Pancreas (tissue), 10 donors: ENCODE measurements around the gene NCBP2L. TPM values are rescaled to one million over a fixed set of nuclear protein-coding genes. Genes with fewer than 3 reads are reported as not detected.
"Not testable (repeated sequence)": the region's sequence is repeated elsewhere in the genome, so short reads cannot be mapped to it uniquely, and the experiment has no call there.

ENCODE experiments used
- ATAC-seq, 4 donors: fragments of 200-7000 bp; cut with Tn5 transposase; one replicate each; pipeline versions ENCODE4 v1.8.0 to v1.9.1; 2020; ENCODE audit warnings: mild to moderate bottlenecking in 4 of 4, moderate library complexity in 4 of 4
- DNase-seq, 6 donors: peaks; one replicate each; pipeline ENCODE4 v3.0.0-alpha.2; 2020
- FAIRE-seq: peaks from 2 replicates; lab custom pipeline; 2012; peaks lifted over from hg19 to GRCh38; lab: Jason Lieb, UNC
- H3K27ac ChIP-seq, 4 donors: fragments of 200-600 bp; sonication (generic); 1 replicate in 3 of 4; 2 replicates in 1 of 4; pipeline versions ENCODE4 v1.5.0 to v1.8.0; 2020
- H3K27me3 ChIP-seq, 4 donors: fragments of 200-600 bp; one replicate each; pipeline ENCODE4 v1.8.0; 2021
- H3K36me3 ChIP-seq, 3 donors: fragments of 200-600 bp; sonication (generic) in 1 of 3; one replicate each; pipeline versions ENCODE4 v1.5.0 to v1.8.0; 2020 to 2021
- H3K4me1 ChIP-seq, 3 donors: fragments of 200-600 bp; one replicate each; pipeline ENCODE4 v1.8.0; 2021
- H3K4me3 ChIP-seq, 4 donors: fragments of 200-600 bp; sonication (generic) in 2 of 4; one replicate each; pipeline versions ENCODE4 v1.5.0 to v1.8.0; 2020 to 2021
- H3K9me3 ChIP-seq, 4 donors: fragments of 200-600 bp; one replicate each; pipeline ENCODE4 v1.8.0; 2021
- WGBS, 2 donors: extraction: QIAGEN DNeasy Blood & Tissue Kit; methylation state at CpG; one replicate each; pipeline ENCODE4 v1.1.7; 2013; 5-methylcytosine and 5-hydroxymethylcytosine counted together
- intact Hi-C, 3 donors: fragments of 100-400 bp; cut with DNase I; formaldehyde crosslinking; loops; one replicate each; pipeline versions ENCODE4 v1.11.1 to v1.14.2; 2022
- polyA plus RNA-seq, 2 donors: library from polyadenylated mRNA; stranded (reverse); fragments of 200-250 nt; gene quantifications; one replicate each; pipeline ENCODE4 v1.2.3, GENCODE V29; 2013
- total RNA-seq, 6 donors: library from RNA; stranded (reverse); fragmentation: NEBNext Ultra II Directional in 4 of 6; extraction: Animal tissue kit (Norgen Biotek cat#: 25700) in 4 of 6; gene quantifications; one replicate each; pipeline versions ENCODE4 v1.2.1 to v1.2.4, GENCODE V29; 2021 to 2023
- TF ChIP-seq, protein P1 (sequence below), 4 donors: fragments of 200-600 bp; sonication (generic) in 3 of 4; IDR thresholded peaks; one replicate each; pipeline versions ENCODE4 v1.5.0 to v1.8.0; 2021; ENCODE audit warnings: antibody characterized with exemption in 4 of 4
- donor health status: healthy with polysubstance abuse.
- donor health status: DM: no; HTN: no; CAD: no; lungs with moderate emphysema.
- donor health status: DM: no; HTN: no; CAD: no.
- donor health status: control.
- donor health status: control.
- donor health status: Bipolar disorder and iron deficiency.
- donor health status: DM: yes; HTN: yes; CAD: no.
- donor health status: DM: no; HTN: no; CAD: no.
- donor health status: DM: no; HTN: no; CAD: no.
- donor health status: DM: yes; HTN: yes; CAD: no.

NCBP2L gene
- total and polyA plus RNA-seq, 8 donors: 0.11 to 0.38 (median 0.20) TPM; not detected in 3

DNA sequence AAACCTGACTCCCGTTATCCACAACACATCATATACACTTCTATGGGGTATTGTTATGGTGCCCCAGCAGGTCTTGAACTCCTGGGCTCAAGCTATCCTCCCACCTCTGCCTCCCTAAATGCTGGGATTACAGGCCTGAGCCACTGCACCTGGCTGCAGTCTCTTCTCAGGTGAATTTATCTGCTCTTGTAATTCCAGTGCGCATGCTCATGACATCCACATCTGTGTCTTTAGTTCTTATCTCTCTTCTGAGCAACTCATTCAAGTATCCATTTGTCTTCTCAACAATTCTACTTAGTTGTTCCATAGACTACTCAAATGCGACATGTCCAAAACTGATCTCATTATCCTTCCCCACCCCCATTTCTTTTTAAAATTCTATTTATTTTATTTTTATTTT is 27.6 kb downstream of the NCBP2L start:
- no peaks in the 10 kb centered on the region for H3K9me3 ChIP-seq

GRCh38 chrX:107810053-107810452 is 32.5 kb downstream of the NCBP2L start:
- ATAC-seq, H3K36me3 ChIP-seq, DNase-seq, FAIRE-seq, H3K4me3 ChIP-seq, intact Hi-C loops, H3K4me1 ChIP-seq, H3K27ac ChIP-seq, H3K9me3 ChIP-seq: not testable (repeated sequence)
- WGBS, 2 donors: 71 to 83% methylated on average over 10 of the region's 10 CpGs
- H3K27me3 ChIP-seq: peaks cover 0 to 16% (median 0%) of the 10 kb centered on the region in 4 donors

More for the DNA sequence above, 27.6 kb downstream of the NCBP2L start:
- Histone ChIP-seq H3K4me1 (no peaks in the 10 kb centered on the region), H3K4me3 (no peak overlapping the region), H3K27ac (no peak overlapping the region), H3K36me3 (no peaks in the 10 kb centered on the region), H3K27me3 (peaks cover 0 to 11% (median 0%) of the 10 kb centered on the region in 4 donors)
- intact Hi-C loops: no loop called here
- TF ChIP-seq, protein P1, sequence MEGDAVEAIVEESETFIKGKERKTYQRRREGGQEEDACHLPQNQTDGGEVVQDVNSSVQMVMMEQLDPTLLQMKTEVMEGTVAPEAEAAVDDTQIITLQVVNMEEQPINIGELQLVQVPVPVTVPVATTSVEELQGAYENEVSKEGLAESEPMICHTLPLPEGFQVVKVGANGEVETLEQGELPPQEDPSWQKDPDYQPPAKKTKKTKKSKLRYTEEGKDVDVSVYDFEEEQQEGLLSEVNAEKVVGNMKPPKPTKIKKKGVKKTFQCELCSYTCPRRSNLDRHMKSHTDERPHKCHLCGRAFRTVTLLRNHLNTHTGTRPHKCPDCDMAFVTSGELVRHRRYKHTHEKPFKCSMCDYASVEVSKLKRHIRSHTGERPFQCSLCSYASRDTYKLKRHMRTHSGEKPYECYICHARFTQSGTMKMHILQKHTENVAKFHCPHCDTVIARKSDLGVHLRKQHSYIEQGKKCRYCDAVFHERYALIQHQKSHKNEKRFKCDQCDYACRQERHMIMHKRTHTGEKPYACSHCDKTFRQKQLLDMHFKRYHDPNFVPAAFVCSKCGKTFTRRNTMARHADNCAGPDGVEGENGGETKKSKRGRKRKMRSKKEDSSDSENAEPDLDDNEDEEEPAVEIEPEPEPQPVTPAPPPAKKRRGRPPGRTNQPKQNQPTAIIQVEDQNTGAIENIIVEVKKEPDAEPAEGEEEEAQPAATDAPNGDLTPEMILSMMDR (IDR thresholded peaks at IDR 0.05): no peak
- WGBS, 2 donors: 85 to 95% methylated on average over 3 of the region's 3 CpGs
- no peak for DNase-seq
- ATAC-seq: no peak
- no peak for FAIRE-seq

GRCh38 chrX:107818900-107819521 is 41.5 kb downstream of the NCBP2L start:
- no peak for DNase-seq
- FAIRE-seq: no peak
- intact Hi-C loops: no loop called here

GRCh38 chrX:107823042-107823441 is 45.5 kb downstream of the NCBP2L start:
- TF ChIP-seq, protein P1 (IDR thresholded peaks at IDR 0.05): no peak
- Histone ChIP-seq H3K4me1 (no peaks in the 10 kb centered on the region), H3K9me3 (no peaks in the 10 kb centered on the region), H3K27me3 (no peaks in the 10 kb centered on the region), H3K36me3 (no peaks in the 10 kb centered on the region), H3K4me3 (no peak overlapping the region), H3K27ac (no peak overlapping the region)
- no peak for FAIRE-seq
- no peak for DNase-seq
- no peak for ATAC-seq
- intact Hi-C loops: no loop called here
- WGBS, 2 donors: 79 to 100% methylated on average over 2 of the region's 2 CpGs

More at GRCh38 chrX:107818900-107819521, 41.5 kb downstream of the NCBP2L start:
- H3K4me1 ChIP-seq: no peaks in the 10 kb centered on the region
- no peaks in the 10 kb centered on the region for H3K36me3 ChIP-seq
- ATAC-seq: no peak
- H3K4me3 ChIP-seq: no peak overlapping the region
- no peak overlapping the region for H3K27ac ChIP-seq
- H3K27me3 ChIP-seq: no peaks in the 10 kb centered on the region
- TF ChIP-seq, protein P1 (IDR thresholded peaks at IDR 0.05): no peak
- no peaks in the 10 kb centered on the region for H3K9me3 ChIP-seq

GRCh38 chrX:107823456-107823855 is 45.9 kb downstream of the NCBP2L start:
- DNase-seq (no peak), FAIRE-seq (no peak), ATAC-seq (no peak)
- Histone ChIP-seq H3K36me3 (no peaks in the 10 kb centered on the region), H3K4me1 (no peaks in the 10 kb centered on the region), H3K27me3 (no peaks in the 10 kb centered on the region), H3K9me3 (no peaks in the 10 kb centered on the region), H3K27ac (no peak overlapping the region), H3K4me3 (no peak overlapping the region)
- intact Hi-C loops: no loop called here
- TF ChIP-seq, protein P1 (IDR thresholded peaks at IDR 0.05): no peak
- 38 to 66% methylated on average over 1 of the region's 1 CpG for WGBS, 2 donors
